COLO668 (cell line): ENCODE measurements around the gene GNG5.
"Not testable (repeated sequence)": the region's sequence is repeated elsewhere in the genome, so short reads cannot be mapped to it uniquely, and the experiment has no call there.

ENCODE experiments used
- DNase-seq: peaks from one replicate; lab custom pipeline; 2025; ENCODE audit not compliant: unreplicated experiment; lab: John Stamatoyannopoulos, UW

Gene GNG5

DNA sequence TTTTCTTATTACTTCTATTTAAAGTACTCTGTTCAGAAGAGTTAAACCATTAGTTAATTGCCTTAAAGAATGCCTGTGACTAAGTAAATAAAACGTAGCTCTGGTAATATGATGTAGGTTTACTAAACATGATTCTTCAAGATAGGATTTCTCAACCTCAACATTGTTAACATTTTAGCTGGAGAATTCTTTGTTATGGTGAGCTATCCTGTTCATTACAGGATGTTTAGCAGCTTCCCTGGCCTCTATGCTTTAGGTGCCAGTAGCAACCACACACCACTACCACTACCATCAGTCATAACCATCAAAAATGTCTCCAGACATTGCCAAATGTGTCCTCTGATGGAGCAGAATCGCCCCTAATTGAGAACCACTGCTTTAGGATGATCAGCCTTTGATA lies 16.6 kb downstream of the GNG5 start:
- DNase-seq = no peak

DNA sequence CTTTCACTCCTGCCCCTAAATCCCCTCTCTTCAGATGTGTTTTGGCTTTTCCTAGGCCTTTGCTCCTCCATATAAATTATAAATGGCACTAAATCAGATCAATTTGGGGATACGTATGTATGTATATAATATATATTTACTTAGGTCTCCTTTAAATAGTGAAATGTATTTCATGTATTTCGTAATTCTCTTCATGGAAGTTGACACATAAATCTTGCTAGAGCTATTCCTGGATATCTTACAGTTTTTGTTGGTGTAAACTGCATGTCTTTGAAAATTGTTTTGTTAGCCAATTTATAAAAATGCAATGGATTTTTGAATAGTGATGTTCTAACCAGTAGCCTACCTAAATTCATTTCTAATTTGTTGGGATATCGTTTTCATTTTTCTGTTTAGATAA lies 18.3 kb downstream of the GNG5 start:
- no peak for DNase-seq

DNA sequence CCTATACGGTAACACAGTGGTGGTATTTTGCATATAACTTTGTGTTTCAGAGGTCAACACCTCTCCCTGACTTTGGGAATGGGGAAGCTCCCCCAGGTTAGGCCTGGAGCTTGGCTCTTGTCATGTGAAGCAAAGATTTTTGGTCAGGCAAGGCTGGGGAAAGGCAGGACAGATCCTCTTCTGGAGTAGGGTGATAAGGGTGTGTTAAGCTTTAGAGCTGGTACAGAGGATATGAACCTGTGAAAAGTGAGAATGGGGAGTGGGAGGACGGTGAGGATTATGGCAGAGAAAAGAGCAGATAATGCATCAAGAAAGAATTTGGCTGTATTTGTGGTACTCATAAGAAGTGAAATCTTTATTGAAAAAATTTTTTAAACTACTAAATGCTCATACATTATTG lies 25.1 kb downstream of the GNG5 start:
- no peak for DNase-seq

DNA sequence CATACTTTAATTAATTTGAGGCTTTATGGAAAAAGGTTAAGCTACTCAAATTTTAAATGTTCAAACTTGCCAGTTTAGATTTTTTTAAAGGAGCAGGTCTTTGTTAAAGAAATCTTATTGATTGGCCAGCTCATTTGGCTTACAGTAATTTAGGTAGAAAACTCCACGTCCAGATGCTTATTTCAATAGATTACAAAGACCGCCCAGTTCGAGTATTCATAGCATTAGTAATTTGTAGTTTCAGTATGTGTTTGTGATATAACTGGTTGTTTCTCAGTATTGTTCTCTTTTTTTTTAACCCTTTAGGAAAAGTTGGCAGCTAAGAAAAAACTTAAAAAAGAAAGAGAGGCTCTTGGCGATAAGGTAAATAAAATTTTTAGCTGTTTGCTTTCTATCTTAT lies 25.7 kb downstream of the GNG5 start:
- no peak for DNase-seq

DNA sequence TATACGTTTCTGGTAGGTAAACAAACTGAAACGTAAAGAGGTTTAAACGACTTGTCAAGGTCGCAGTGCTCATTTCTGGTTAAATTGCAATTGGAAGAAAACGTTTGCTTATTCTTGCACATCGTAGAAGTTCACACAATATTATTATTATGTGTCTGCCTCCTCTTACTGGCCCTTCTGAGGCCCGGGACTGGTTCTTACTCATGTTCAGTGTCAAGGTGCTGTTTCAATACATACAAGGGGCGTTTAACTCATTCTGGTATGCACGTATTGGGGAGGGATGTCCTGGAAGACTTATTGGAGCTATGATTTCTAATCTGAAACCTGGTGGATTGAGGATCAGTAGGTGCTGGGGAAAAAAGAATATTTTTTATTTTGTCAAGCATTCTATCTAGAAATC lies 26.4 kb downstream of the GNG5 start:
- no peak for DNase-seq

DNA sequence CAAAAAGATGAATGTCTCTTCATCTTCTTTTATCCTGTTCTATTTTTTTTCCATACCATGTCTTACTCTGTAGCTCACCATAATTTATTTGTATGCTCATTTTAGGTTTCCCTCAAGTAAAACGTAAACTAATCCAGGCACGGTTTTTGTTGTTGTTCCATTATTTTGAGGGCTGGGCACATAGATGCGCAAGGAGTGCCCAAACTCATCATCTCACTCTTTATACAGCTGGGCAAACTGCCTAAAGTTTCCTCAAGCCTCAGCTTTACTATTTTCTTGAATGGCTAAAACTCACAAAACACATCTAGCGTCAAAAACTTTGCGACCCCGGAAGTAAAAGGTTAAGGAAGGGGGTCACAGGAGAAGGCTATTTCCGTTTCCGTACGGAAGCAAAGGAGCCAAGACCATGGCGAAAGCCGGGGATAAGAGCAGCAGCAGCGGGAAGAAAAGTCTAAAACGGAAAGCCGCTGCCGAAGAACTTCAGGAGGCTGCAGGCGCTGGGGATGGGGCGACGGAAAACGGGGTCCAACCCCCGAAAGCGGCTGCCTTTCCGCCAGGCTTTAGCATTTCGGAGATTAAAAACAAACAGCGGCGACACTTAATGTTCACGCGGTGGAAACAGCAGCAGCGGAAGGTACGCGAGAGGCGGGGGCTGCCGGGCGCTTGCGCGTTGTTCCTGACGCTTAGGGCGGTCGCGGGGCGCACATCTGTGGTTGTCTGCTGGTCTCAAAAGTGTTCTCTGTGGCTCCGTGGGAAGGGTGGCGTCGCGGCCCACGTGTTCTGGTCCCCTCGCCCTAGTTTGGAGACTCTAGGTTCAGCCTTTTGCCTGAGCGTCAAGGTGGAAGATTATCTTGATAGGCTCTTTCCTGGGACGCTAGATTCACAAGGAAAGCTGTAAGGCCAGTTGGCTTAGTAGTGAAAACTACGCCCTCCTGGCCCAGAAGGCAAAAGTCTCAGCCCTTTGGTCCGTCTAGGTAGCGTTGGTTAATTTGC lies 27.2 kb downstream of the GNG5 start, which contains the start of gene RPF1:
RPF1 (plus strand) TSS at position 391 of the 993 bp plus-strand sequence; CDS start at position 407, 16 bp downstream.
- peak; percentile 88 for DNase-seq

DNA sequence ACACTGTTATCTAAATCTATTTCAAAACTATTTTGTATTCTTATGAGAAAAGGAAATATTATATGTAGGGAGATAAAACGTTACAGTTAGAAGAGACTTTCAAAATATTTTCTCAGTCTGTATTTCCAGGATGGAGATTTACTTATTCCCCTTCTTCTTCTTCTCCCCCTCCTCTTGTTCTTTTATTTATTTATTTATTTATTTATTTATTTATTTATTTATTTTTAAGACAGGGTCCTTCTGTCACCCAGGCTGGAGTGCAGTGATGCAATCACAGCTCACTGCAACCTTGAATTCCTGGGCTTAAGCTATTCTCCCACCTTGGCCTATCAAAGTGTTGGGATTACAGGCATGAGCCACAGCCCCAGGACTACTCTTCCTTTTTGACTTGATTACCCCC lies 30.2 kb downstream of the GNG5 start:
- no peak for DNase-seq

DNA sequence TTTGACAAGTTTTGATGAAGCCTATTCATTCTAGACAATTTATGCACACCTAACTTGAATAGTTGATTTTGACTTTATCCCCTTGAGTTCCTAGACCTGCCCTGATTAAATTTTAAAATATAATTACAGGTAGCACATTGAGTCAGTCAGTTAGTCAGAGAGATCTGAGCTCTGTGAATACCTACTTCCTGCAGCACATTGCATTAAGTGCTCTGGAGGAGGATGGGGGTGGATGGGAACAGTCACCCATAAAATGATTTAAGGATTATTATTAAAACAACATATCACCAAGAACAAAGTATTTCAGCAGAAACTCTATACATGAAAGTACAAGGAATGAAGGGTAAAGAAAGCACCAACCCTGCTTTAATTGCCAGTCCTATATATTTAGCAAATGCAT lies 39.1 kb downstream of the GNG5 start:
- no peak for DNase-seq

DNA sequence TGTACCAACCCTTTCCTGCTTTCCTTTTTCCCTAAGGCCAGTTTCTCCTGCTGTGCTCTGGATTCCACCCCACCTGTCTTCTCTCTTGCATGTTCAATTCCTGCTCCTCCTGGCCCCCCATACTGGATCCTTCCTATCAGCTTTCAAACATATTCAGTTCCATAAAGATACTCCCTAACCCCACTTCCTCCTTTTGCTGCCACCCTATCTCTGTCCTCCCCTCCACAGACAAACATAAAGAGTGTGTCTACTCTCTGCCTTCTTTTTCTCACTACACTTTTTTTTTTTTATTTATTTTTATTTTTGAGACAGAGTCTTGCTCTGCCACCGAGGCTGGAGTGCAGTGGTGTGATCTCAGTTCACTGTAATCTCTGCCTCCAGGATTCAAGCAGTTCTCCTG lies 44.3 kb downstream of the GNG5 start:
- no peak for DNase-seq

DNA sequence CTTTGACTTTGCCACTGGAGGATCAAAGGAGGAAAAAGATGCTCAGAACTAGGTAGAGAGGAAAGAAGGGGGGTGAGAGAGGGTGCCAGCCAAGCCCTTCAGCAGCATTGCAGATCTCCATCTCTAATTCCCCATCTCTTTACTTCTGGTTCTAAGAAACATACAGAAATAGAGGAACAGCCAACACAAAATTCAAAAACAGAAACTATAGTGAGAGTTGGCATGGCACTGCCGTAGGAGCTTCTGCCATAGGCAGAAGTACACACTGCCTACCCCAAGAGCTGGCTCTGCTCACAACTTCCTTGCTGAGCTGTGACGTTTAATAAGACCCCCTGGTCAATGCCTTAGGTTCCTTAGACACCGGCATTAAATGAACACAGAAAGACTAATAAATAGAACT lies 53.9 kb downstream of the GNG5 start:
- DNase-seq = no peak

DNA sequence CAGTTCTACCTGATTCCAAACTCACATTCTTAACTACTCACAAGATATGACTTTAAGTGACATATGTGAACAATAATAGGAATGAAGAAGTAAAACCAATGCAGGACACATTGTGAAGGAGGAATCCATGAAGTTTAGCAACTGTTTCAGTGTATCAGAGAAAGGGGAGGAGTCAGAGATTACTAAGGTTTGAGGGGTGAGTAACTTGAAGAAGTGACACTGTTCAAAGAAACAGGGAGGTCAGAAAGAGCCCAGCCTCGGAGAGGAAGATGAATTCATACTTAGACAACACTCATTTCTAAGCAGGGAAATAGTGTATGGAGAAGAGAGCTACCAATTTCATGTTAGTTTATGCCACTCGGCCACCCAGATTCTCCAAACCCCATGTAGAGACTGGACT lies 55.5 kb downstream of the GNG5 start:
- no peak for DNase-seq

DNA sequence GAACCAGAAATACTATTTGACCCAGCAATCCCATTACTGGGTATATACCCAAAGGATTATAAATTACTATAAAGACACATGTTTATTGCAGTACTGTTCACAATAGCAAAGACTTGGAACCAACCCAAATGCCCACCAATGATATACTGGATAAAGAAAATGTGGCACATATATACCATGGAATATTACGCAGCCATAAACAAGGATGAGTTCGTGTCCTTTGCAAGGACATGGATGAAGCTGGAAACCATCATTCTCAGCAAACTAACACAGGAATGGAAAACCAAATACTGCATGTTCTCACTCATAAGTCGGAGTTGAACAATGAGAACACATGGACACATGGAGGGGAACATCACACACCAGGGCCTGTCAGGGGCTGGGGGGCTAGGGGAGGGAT lies 57.7 kb downstream of the GNG5 start:
- not testable (repeated sequence) for DNase-seq
